Fibroblast of lung (primary cell): ENCODE measurements around the gene CNNM4.

ENCODE experiments used
- CTCF ChIP-seq, 2 donors: IDR thresholded peaks in 1 of 2; conservative IDR thresholded peaks in 1 of 2; 1 replicate in 1 of 2; 2 replicates in 1 of 2; pipeline ENCODE4 v1.5.1; 2011 to 2012; ENCODE audit warnings: low read length in 2 of 2, control low read depth in 1 of 2, inconsistent platforms in 1 of 2, low read depth in 1 of 2, mild to moderate bottlenecking in 1 of 2
- EZH2 ChIP-seq: IDR thresholded peaks from 2 replicates; pipeline ENCODE4 v1.5.1; 2012; ENCODE audit warnings: low read length, control low read depth, mild to moderate bottlenecking; ENCODE audit errors: missing control alignments

GRCh38 chr2:96771796-96772618 lies 11.3 kb downstream of the CNNM4 start:
- TF ChIP-seq CTCF (conservative IDR thresholded peaks at IDR 0.05 in 1 of 2, IDR thresholded peaks at IDR 0.05 in 1 of 2; ENCODE audit: low read depth in 1 of 2, low read length in 2 of 2) (no peak), EZH2 (no peak)
